Measurements from ENCODE around the gene ZPBP. TPM values are rescaled to one million over a fixed set of nuclear protein-coding genes. Genes with fewer than 3 reads are reported as not detected.

The ZPBP gene
- total RNA-seq, 1 experiment from 2014 or later = not detected

GRCh38 chr7:49980465-49980864, 112.6 kb downstream of the ZPBP start:
- H3K18ac ChIP-seq (ENCODE audit: insufficient read length, low read depth, low read length) = no peak overlapping the region
- no peak overlapping the region for H3T11ph ChIP-seq (ENCODE audit: low read length)
- no peak overlapping the region for H3K27ac ChIP-seq (ENCODE audit: insufficient read length, low read depth, low read length)
- Mint-ChIP-seq H3K4me1 (no peaks in the 10 kb centered on the region), H3K9me3 (no peaks in the 10 kb centered on the region), H3K27ac (no peak overlapping the region), H3K4me3 (no peak overlapping the region), H3K36me3 (ENCODE audit: insufficient read depth in 1 of 3, low read depth in 3 of 3) (peaks cover 0 to under 1% (median 0%) of the 10 kb centered on the region in 3 experiments; a peak in 1 of 7 replicates), H3K27me3 (ENCODE audit: low read depth) (no peaks in the 10 kb centered on the region)
- no peak overlapping the region for H4K5ac ChIP-seq (ENCODE audit: insufficient read length, low read depth, low read length)
- no CpG with 5 or more reads among the region's 9 CpGs for WGBS (ENCODE audit: extremely low coverage, insufficient read length, low lambda C conversion rate)
- H2BK5ac ChIP-seq (ENCODE audit: insufficient read length, low read length) = no peak overlapping the region
- no peak overlapping the region for H2AK5ac ChIP-seq (ENCODE audit: insufficient read length, low read length)
- no peak overlapping the region for H3K14ac ChIP-seq (ENCODE audit: insufficient read depth, low read length)
- H3K9ac ChIP-seq (ENCODE audit: extremely low read depth, insufficient read length, low read length) = no peak overlapping the region
- no peak overlapping the region for H2AFZ ChIP-seq (ENCODE audit: low read length)
- no peaks in the 10 kb centered on the region for H3K9me3 ChIP-seq (ENCODE audit: control insufficient read depth, low read depth, low read length)
- H3K79me2 ChIP-seq (ENCODE audit: insufficient read depth, low read length) = no peaks in the 10 kb centered on the region
- no peak overlapping the region for H3K56ac ChIP-seq (ENCODE audit: insufficient read length, low read depth, low read length)
- no peaks in the 10 kb centered on the region for H4K20me1 ChIP-seq (ENCODE audit: control insufficient read depth, insufficient read depth, insufficient read length)
- H4K91ac ChIP-seq (ENCODE audit: insufficient read length, low read depth, low read length) = no peak overlapping the region
- DNase-seq = no peak
- H3K23me2 ChIP-seq (ENCODE audit: insufficient read length, low read depth, low read length, poor library complexity, severe bottlenecking) = no peaks in the 10 kb centered on the region
- no peak overlapping the region for H2BK120ac ChIP-seq (ENCODE audit: low read depth, low read length, poor library complexity, severe bottlenecking)
- no peaks in the 10 kb centered on the region for H3K27me3 ChIP-seq (ENCODE audit: insufficient read depth, low read length)
- no peak overlapping the region for H2BK15ac ChIP-seq (ENCODE audit: low read depth, low read length)
- H2BK20ac ChIP-seq (ENCODE audit: low read depth, low read length, poor library complexity, severe bottlenecking) = no peak overlapping the region
- no peaks in the 10 kb centered on the region for H3K79me1 ChIP-seq (ENCODE audit: insufficient read depth, low read depth, low read length, poor library complexity, severe bottlenecking)
- H2BK12ac ChIP-seq (ENCODE audit: insufficient read length, low read depth, low read length) = no peak overlapping the region
- no peak for TF ChIP-seq CTCF (conservative IDR thresholded peaks at IDR 0.05)
- no peaks in the 10 kb centered on the region for H3K4me1 ChIP-seq (ENCODE audit: insufficient read depth, low read length)
- no peak overlapping the region for H3K23ac ChIP-seq (ENCODE audit: insufficient read length, low read depth, low read length)
- H3K4ac ChIP-seq (ENCODE audit: low read depth, low read length) = no peak overlapping the region
- H4K8ac ChIP-seq (replicated peaks; ENCODE audit: insufficient read length, low read depth, low read length) = no peak overlapping the region
- no peak overlapping the region for H3K4me2 ChIP-seq (ENCODE audit: insufficient read depth, insufficient read length, low read length)

Measured in H9 (cell line).